Glomerular visceral epithelial cell (primary cell): ENCODE data around the gene SAFB2.

ENCODE experiments used
- DNase-seq: peaks from one replicate; pipeline ENCODE4 v3.0.0-alpha.2; 2016; ENCODE audit errors: extremely low spot score

SAFB2 gene

GRCh38 chr19:5622465-5623396 lies at the start of gene SAFB2, which contains the start of gene SAFB:
SAFB2 (minus strand) TSS chr19:5622776; CDS start chr19:5622715, 61 bp downstream.
SAFB (plus strand) TSS chr19:5623083; CDS start chr19:5623206, 123 bp downstream.
- DNase-seq: peak; percentile 100

- no peak for DNase-seq
Observed at GRCh38 chr19:5671600-5671999, 49.0 kb upstream of the SAFB2 start.

DNA sequence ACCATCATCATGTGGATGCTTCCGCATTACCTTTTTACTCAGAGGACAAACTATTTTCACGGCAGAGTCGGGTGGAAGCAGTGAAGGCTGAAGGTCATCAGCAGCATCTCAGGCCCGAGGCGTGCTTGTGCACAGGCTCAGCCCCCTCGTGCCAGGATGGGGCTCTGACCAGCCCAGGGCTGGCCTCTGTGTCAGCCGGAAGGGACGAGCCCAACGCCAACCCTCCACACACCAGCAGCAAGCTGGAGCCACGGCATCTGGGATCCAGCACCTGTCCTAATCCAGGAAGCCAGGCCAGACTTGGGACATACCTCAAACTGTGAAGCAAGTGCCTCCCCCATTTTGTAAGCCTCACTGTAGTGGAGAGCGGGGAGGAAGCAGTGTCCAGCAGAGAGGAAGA lies 46.6 kb upstream of the SAFB2 start:
- DNase-seq: no peak

DNA sequence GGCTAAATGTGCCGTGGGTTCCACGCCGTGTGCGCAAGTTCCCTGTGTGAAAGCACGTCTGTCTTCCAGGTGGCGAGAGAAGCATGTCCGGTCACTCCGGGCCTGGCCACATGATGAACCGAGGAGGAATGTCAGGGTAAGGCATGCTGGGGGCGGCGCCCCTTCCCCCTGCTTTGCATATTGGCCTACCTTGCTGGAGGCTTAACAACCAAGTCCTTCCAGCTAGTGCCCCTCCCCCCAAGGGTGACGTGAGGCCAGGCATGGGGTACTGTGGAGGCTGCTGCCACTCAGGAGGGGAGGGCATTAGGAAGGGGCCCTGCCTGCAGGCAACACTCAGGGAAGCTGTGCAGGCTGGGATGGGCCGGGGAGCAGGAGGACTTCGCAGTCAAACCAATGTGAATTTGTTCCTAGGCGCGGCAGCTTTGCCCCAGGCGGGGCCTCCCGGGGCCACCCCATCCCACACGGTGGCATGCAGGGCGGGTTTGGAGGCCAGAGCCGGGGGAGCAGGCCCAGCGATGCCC lies 45.2 kb upstream of the SAFB2 start:
- no peak for DNase-seq

- no peak for DNase-seq
Observed at GRCh38 chr19:5666921-5667610, 44.5 kb upstream of the SAFB2 start.

- peak; percentile 77 for DNase-seq
Observed at GRCh38 chr19:5665781-5666513, 43.4 kb upstream of the SAFB2 start.

GRCh38 chr19:5664515-5664914 lies 41.9 kb upstream of the SAFB2 start:
- DNase-seq: no peak

DNA sequence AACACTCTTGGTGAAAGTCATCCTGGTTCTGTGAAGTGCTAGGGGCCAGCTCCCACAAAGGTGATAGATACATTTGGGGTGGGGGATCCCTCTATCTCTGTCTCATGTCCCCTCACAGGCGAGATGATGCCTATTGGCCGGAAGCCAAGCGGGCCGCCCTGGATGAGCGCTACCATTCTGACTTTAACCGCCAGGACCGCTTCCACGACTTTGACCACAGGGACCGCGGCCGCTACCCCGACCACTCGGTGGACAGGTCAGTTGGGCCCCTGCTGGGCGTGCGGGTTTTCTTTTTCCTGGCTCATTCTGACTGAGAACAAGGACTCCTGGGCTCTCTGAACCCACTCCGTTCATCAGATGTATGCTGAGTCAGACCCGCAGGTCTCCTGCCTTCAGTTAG lies 41.3 kb upstream of the SAFB2 start:
- DNase-seq: no peak

DNA sequence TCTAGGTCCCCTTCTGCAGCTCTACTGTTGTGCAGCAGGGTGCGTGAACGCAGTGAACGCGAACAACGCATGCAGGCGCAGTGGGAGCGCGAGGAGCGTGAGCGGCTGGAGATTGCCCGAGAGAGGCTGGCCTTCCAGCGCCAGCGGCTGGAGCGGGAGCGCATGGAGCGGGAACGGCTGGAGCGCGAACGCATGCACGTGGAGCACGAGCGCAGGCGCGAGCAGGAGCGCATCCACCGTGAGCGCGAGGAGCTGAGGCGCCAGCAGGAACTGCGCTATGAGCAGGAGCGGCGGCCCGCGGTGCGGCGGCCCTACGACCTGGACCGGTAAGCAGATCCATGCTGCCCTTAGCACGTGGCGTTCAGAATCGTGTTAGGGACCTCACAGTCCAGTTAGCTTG lies 38.9 kb upstream of the SAFB2 start:
- DNase-seq: no peak

GRCh38 chr19:5655412-5655811 lies 32.8 kb upstream of the SAFB2 start:
- no peak for DNase-seq

GRCh38 chr19:5654931-5655330 lies 32.4 kb upstream of the SAFB2 start:
- no peak for DNase-seq

GRCh38 chr19:5652261-5652660 lies 29.7 kb upstream of the SAFB2 start:
- DNase-seq: no peak

DNA sequence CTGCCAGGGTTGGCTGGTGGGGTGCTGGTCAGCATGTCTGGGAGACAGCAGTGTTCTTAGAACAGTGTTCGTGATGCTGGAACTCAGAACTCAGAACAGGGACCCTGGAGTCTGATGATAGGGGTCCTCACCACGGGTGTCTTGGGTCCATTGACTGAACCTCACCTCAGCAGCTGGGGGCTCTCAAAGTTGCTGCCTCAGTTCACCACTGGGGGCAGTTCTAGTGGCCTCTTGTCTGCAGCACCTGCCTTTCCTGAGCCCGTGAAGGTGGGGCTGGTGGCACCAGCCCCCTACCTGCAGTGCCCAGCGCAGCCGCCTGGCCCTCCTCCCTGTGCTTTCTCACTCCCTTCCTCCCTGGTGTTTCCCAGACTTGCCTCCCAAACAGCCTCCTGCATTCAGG lies 28.8 kb upstream of the SAFB2 start:
- DNase-seq: no peak

DNA sequence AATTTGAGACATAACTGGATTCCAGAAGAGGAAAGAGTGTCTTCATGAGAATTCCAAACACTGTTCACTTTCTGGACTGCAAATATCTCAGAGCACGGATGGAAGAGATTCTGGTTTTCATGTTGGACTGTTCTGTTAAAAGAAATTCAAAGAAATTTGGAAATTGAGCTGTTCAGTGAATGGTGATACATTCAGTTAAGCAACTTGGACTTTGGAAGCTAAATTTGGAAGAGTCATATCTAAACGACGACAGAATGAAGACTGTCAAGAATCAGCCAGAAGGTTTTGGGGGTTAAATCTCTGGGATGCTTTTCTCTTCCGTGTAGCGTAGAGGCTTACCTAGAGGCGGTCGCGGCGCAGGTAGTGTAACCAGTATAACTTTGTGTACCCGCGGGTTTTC lies 25.9 kb upstream of the SAFB2 start:
- no peak for DNase-seq

GRCh38 chr19:5646703-5647102 lies 24.1 kb upstream of the SAFB2 start:
- DNase-seq: no peak

- no peak for DNase-seq
Observed at GRCh38 chr19:5645409-5645808, 22.8 kb upstream of the SAFB2 start.

- DNase-seq: no peak
Observed at GRCh38 chr19:5644037-5644436, 21.5 kb upstream of the SAFB2 start.

DNA sequence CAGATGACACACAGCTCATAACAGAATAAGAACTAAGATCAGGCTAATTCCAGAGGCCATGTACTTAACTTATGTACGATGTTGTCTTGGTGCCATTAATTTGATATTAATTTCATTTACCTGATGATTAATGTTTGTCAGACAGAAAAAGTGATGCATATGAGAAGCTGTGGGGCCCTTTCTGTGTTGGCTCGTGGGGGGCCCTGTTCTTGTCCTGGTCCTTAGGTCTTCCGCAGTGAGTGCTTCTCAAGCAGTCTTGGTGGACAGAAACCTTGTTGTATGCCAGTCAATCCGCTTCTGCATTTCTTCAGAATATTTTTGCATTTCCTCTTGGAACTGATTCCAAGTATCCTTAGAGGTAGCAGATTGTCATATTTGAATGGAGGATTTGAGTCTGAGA lies 20.5 kb upstream of the SAFB2 start:
- DNase-seq: no peak

GRCh38 chr19:5642204-5642603 lies 19.6 kb upstream of the SAFB2 start:
- no peak for DNase-seq

DNA sequence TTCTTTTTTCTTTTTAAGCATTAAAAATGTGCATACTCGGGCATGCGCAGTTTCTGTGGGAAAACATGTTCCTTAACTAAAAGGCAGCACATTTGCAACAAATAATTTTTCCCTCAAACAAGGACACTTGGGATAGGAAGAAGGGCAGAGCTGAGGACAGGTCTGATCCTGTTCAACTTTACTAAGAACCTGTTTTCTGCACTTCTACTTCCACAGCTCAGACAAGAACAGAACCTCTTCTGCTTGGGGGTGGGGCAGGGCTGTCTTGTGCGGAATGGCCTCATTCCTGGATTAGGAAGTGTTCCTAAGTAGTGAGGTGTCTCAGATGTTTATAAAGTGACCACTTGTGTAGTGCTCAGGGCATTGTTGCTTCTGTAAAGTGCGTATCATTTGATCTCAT lies 18.6 kb upstream of the SAFB2 start:
- no peak for DNase-seq

- no peak for DNase-seq
Observed at GRCh38 chr19:5637971-5638370, 15.4 kb upstream of the SAFB2 start.

DNA sequence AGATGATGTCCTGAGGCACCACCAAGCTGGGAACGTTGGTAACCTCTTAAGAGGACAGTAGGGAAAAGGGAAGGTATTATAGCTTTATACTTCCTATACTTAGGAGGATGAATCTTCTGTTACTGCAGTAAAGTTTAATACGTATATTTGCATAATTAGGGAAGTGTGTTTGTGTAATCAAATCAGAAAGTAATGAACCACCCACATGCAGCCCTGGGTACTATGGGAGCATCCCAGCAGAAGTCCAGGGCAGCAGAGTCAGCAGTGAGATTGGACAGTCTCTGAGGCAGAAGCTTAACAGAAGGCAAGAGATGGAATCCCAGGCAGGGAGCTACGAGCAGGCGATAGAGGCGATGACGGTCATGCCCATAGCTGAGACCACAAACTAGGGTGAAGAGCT lies 12.9 kb upstream of the SAFB2 start:
- no peak for DNase-seq
